ENCODE results near the gene MGRN1.

The MGRN1 gene

DNA sequence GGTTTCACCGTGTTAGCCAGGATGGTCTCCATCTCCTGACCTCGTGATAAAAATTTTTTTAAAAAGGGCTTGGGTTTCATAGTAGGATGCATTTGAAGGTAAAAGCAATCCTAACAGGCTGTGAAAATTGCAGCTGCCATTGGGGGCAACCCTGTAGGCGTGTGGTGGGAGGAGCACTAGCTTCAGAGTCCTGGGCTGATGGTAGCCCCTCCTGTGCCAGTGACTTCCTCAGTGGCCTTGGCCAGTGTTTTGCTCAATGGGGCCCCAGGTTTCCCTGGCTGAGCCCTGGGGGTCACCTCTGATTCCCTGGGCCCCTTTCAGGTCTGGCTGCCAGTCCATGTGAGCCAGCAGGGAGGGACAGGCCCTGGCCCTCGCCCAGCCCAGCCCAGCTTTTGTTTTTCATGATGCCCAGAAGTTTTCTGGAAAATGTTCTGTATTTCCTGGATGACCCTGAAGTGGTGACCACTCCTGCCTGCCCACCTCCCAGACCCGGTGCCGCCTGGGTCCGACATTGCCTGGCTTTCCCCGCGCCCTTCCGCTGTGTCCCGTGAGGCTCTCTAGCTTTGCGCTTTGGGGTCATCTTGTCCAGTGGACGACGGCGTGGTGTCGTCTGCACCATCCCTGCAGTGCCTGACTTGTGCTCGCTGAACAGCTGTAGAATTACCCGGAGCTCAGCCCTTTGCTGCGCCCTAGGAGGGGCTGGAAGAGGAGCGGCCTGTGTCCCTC is 9.4 kb downstream of the MGRN1 start:
- H3K18ac ChIP-seq (ENCODE audit: low read depth in 1 of 2, low read length in 2 of 2), result no peak overlapping the region
- H2BK12ac ChIP-seq (ENCODE audit: low read length in 2 of 2), result no peak overlapping the region
- peaks cover 17% of the 10 kb centered on the region for H3K4me1 ChIP-seq (ENCODE audit: control insufficient read depth, insufficient read depth, low read depth, low read length)
- peak overlapping the region in 1 of 2 experiments; percentile 63 for H3K23ac ChIP-seq (ENCODE audit: low read length in 2 of 2)
- H4K8ac ChIP-seq (ENCODE audit: low read length), result no peak overlapping the region
- no peak overlapping the region for H2BK120ac ChIP-seq (ENCODE audit: low read depth, low read length)
- no peak overlapping the region for H3K4me2 ChIP-seq (ENCODE audit: low read length, poor library complexity, severe bottlenecking)
- H3K9me3 ChIP-seq (ENCODE audit: control insufficient read depth, low read length), result no peaks in the 10 kb centered on the region
- no peak overlapping the region for H3K4ac ChIP-seq (ENCODE audit: low read depth in 1 of 2, low read length in 2 of 2)
- H3K36me3 ChIP-seq (ENCODE audit: control insufficient read depth in 1 of 2, insufficient read depth in 2 of 2, low read depth in 1 of 2, low read length in 2 of 2), result peaks cover 12 to 40% of the 10 kb centered on the region in 2 experiments
- H2AFZ ChIP-seq (ENCODE audit: low read depth, low read length), result no peak overlapping the region
- no peak overlapping the region for H2AK5ac ChIP-seq (ENCODE audit: low read length, severe bottlenecking)
- no peak overlapping the region for H3K14ac ChIP-seq (ENCODE audit: low read length in 2 of 2)
- no peak overlapping the region for H3K4me3 ChIP-seq (ENCODE audit: insufficient read depth in 1 of 2, low read depth in 1 of 2, low read length in 2 of 2)
- peaks cover 26% of the 10 kb centered on the region for H3K79me1 ChIP-seq (replicated peaks; ENCODE audit: low read length, poor library complexity, severe bottlenecking)
- no peaks in the 10 kb centered on the region for H3K27me3 ChIP-seq (ENCODE audit: control insufficient read depth in 1 of 2, insufficient read depth in 1 of 2, low read length in 2 of 2)
- H3K27ac ChIP-seq (ENCODE audit: low read length, poor library complexity, severe bottlenecking), result no peak overlapping the region
- no peak for DNase-seq
- no peak overlapping the region for H2BK15ac ChIP-seq (ENCODE audit: low read depth, poor library complexity, severe bottlenecking)
- over 99% methylated on average over 20 of the region's 20 CpGs for WGBS
- no peak overlapping the region for H3K9ac ChIP-seq (ENCODE audit: low read length)
- H4K91ac ChIP-seq (ENCODE audit: low read length), result no peak overlapping the region
- no peak overlapping the region for H2BK5ac ChIP-seq (ENCODE audit: low read depth, low read length, poor library complexity, severe bottlenecking)

GRCh38 chr16:4634768-4635167 is 10.1 kb downstream of the MGRN1 start:
- no peak overlapping the region for H4K91ac ChIP-seq (ENCODE audit: low read length)
- no peak overlapping the region for H2AFZ ChIP-seq (ENCODE audit: low read depth, low read length)
- peaks cover 22% of the 10 kb centered on the region for H3K4me1 ChIP-seq (ENCODE audit: control insufficient read depth, insufficient read depth, low read depth, low read length)
- H3K27ac ChIP-seq (ENCODE audit: low read length, poor library complexity, severe bottlenecking), result no peak overlapping the region
- H3K18ac ChIP-seq (ENCODE audit: low read depth in 1 of 2, low read length in 2 of 2), result no peak overlapping the region
- no peak overlapping the region for H3K14ac ChIP-seq (ENCODE audit: low read length in 2 of 2)
- H3K9ac ChIP-seq (ENCODE audit: low read length), result no peak overlapping the region
- no peak overlapping the region for H3K4ac ChIP-seq (ENCODE audit: low read depth in 1 of 2, low read length in 2 of 2)
- DNase-seq, result no peak
- peaks cover 16 to 47% of the 10 kb centered on the region in 2 experiments for H3K36me3 ChIP-seq (ENCODE audit: control insufficient read depth in 1 of 2, insufficient read depth in 2 of 2, low read depth in 1 of 2, low read length in 2 of 2)
- no peak overlapping the region for H2BK120ac ChIP-seq (ENCODE audit: low read depth, low read length)
- no peak overlapping the region for H3K4me2 ChIP-seq (ENCODE audit: low read length, poor library complexity, severe bottlenecking)
- H3K9me3 ChIP-seq (ENCODE audit: control insufficient read depth, low read length), result no peaks in the 10 kb centered on the region
- no peak overlapping the region for H3K23ac ChIP-seq (ENCODE audit: low read length in 2 of 2)
- peaks cover 29% of the 10 kb centered on the region for H3K79me1 ChIP-seq (replicated peaks; ENCODE audit: low read length, poor library complexity, severe bottlenecking)
- no peak overlapping the region for H4K8ac ChIP-seq (ENCODE audit: low read length)
- H2BK15ac ChIP-seq (ENCODE audit: low read depth, poor library complexity, severe bottlenecking), result no peak overlapping the region
- no peak overlapping the region for H2BK12ac ChIP-seq (ENCODE audit: low read length in 2 of 2)
- no peak overlapping the region for H2BK5ac ChIP-seq (ENCODE audit: low read depth, low read length, poor library complexity, severe bottlenecking)
- no peak overlapping the region for H3K4me3 ChIP-seq (ENCODE audit: insufficient read depth in 1 of 2, low read depth in 1 of 2, low read length in 2 of 2)
- WGBS, result over 99% methylated on average over 12 of the region's 12 CpGs
- H3K27me3 ChIP-seq (ENCODE audit: control insufficient read depth in 1 of 2, insufficient read depth in 1 of 2, low read length in 2 of 2), result no peaks in the 10 kb centered on the region
- H2AK5ac ChIP-seq (ENCODE audit: low read length, severe bottlenecking), result no peak overlapping the region

DNA sequence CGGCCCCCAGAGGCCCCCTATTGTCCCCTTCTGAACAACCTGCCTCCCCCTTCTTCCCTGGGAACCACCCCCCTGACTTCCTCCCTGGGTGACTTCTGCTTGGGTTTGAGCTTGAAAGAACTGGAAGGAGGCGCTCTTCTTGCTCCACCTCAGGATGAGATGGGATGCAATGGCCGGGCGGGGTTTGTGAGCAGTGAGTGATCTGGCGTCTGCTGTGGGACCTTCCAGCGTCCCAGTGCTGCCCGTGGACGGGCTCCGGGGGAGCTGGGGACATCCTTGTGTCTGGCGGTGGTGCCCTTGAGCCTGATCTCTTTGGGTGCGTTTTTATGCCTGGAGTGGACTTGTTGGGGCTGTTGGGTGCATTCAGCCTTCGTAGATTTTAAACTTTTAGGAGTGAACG is 11.6 kb downstream of the MGRN1 start:
- Histone ChIP-seq H3K79me1 (replicated peaks; ENCODE audit: low read length, poor library complexity, severe bottlenecking) (peaks cover 28% of the 10 kb centered on the region), H2AFZ (ENCODE audit: low read depth, low read length) (no peak overlapping the region), H3K4me2 (ENCODE audit: low read length, poor library complexity, severe bottlenecking) (no peak overlapping the region), H2BK15ac (ENCODE audit: low read depth, poor library complexity, severe bottlenecking) (no peak overlapping the region), H3K9me3 (ENCODE audit: control insufficient read depth, low read length) (no peaks in the 10 kb centered on the region), H3K9ac (ENCODE audit: low read length) (no peak overlapping the region), H3K4me3 (ENCODE audit: insufficient read depth in 1 of 2, low read depth in 1 of 2, low read length in 2 of 2) (no peak overlapping the region), H3K4ac (ENCODE audit: low read depth in 1 of 2, low read length in 2 of 2) (no peak overlapping the region), H3K27me3 (ENCODE audit: control insufficient read depth in 1 of 2, insufficient read depth in 1 of 2, low read length in 2 of 2) (no peaks in the 10 kb centered on the region), H2BK120ac (ENCODE audit: low read depth, low read length) (no peak overlapping the region), H2AK5ac (ENCODE audit: low read length, severe bottlenecking) (no peak overlapping the region), H2BK5ac (ENCODE audit: low read depth, low read length, poor library complexity, severe bottlenecking) (no peak overlapping the region), H3K14ac (ENCODE audit: low read length in 2 of 2) (no peak overlapping the region), H4K91ac (ENCODE audit: low read length) (no peak overlapping the region), H3K23ac (ENCODE audit: low read length in 2 of 2) (no peak overlapping the region), H3K4me1 (ENCODE audit: control insufficient read depth, insufficient read depth, low read depth, low read length) (peaks cover 35% of the 10 kb centered on the region), H3K36me3 (ENCODE audit: control insufficient read depth in 1 of 2, insufficient read depth in 2 of 2, low read depth in 1 of 2, low read length in 2 of 2) (peaks cover 16 to 58% of the 10 kb centered on the region in 2 experiments), H4K8ac (ENCODE audit: low read length) (no peak overlapping the region), H3K27ac (ENCODE audit: low read length, poor library complexity, severe bottlenecking) (no peak overlapping the region), H2BK12ac (ENCODE audit: low read length in 2 of 2) (no peak overlapping the region), H3K18ac (ENCODE audit: low read depth in 1 of 2, low read length in 2 of 2) (no peak overlapping the region)
- 97% methylated on average over 13 of the region's 13 CpGs for WGBS
- no peak for DNase-seq

- H2BK120ac ChIP-seq (ENCODE audit: low read depth, low read length), result no peak overlapping the region
- no peak for DNase-seq
- H3K9ac ChIP-seq (ENCODE audit: low read length), result no peak overlapping the region
Measured at GRCh38 chr16:4637501-4638166, 13.0 kb downstream of the MGRN1 start.

More at GRCh38 chr16:4637501-4638166, 13.0 kb downstream of the MGRN1 start:
- H2BK12ac ChIP-seq (ENCODE audit: low read length in 2 of 2), result no peak overlapping the region
- H3K14ac ChIP-seq (ENCODE audit: low read length in 2 of 2), result no peak overlapping the region
- peaks cover 33% of the 10 kb centered on the region for H3K4me1 ChIP-seq (ENCODE audit: control insufficient read depth, insufficient read depth, low read depth, low read length)
- peaks cover 16 to 56% of the 10 kb centered on the region in 2 experiments for H3K36me3 ChIP-seq (ENCODE audit: control insufficient read depth in 1 of 2, insufficient read depth in 2 of 2, low read depth in 1 of 2, low read length in 2 of 2)
- H3K9me3 ChIP-seq (ENCODE audit: control insufficient read depth, low read length), result no peaks in the 10 kb centered on the region
- H3K4me2 ChIP-seq (ENCODE audit: low read length, poor library complexity, severe bottlenecking), result no peak overlapping the region
- H2AK5ac ChIP-seq (ENCODE audit: low read length, severe bottlenecking), result no peak overlapping the region
- H3K27ac ChIP-seq (ENCODE audit: low read length, poor library complexity, severe bottlenecking), result no peak overlapping the region
- H4K91ac ChIP-seq (ENCODE audit: low read length), result peak overlapping the region; percentile 18
- 95% methylated on average over 21 of the region's 21 CpGs for WGBS
- H3K27me3 ChIP-seq (ENCODE audit: control insufficient read depth in 1 of 2, insufficient read depth in 1 of 2, low read length in 2 of 2), result no peaks in the 10 kb centered on the region
- no peak overlapping the region for H2BK5ac ChIP-seq (ENCODE audit: low read depth, low read length, poor library complexity, severe bottlenecking)
- no peak overlapping the region for H3K23ac ChIP-seq (ENCODE audit: low read length in 2 of 2)
- H3K18ac ChIP-seq (ENCODE audit: low read depth in 1 of 2, low read length in 2 of 2), result no peak overlapping the region
- H3K79me1 ChIP-seq (replicated peaks; ENCODE audit: low read length, poor library complexity, severe bottlenecking), result peaks cover 27% of the 10 kb centered on the region
- no peak overlapping the region for H3K4ac ChIP-seq (ENCODE audit: low read depth in 1 of 2, low read length in 2 of 2)
- no peak overlapping the region for H2BK15ac ChIP-seq (ENCODE audit: low read depth, poor library complexity, severe bottlenecking)
- H3K4me3 ChIP-seq (ENCODE audit: insufficient read depth in 1 of 2, low read depth in 1 of 2, low read length in 2 of 2), result no peak overlapping the region
- no peak overlapping the region for H2AFZ ChIP-seq (ENCODE audit: low read depth, low read length)
- H4K8ac ChIP-seq (ENCODE audit: low read length), result no peak overlapping the region

Measured in mesenchymal stem cell (in vitro differentiated cells and primary cell).